HEK293 (cell line): ENCODE data around the gene LDLRAP1.

Source experiments
- CTCF ChIA-PET: fragments of 350-600 bp; formaldehyde crosslinking; extraction: SDS; loops from one replicate; lab custom pipeline; 2021; ENCODE audit warnings: antibody characterized with exemption; lab: Yijun Ruan, JAX
- POLR2A ChIA-PET: fragments of 300-600 bp; formaldehyde crosslinking; extraction: SDS; loops from one replicate; lab custom pipeline; 2020; ENCODE audit warnings: antibody characterized with exemption, inconsistent platforms; lab: Yijun Ruan, JAX
- H3K27ac ChIP-seq: fragments of 200-500 bp; sonication (Bioruptor generic); 2 replicates; pipeline ENCODE4 v1.5.1; 2014; ENCODE audit warnings: low read depth, low read length, control low read depth, inconsistent platforms; ENCODE audit errors: extremely low read depth
- H3K36me3 ChIP-seq, 2 experiments: fragments of 200-500 bp in 1 of 2; sonication (Bioruptor generic) in 1 of 2; 1 replicate in 1 of 2; 2 replicates in 1 of 2; pipeline ENCODE4 v1.5.1; 2014 to 2017; ENCODE audit warnings: inconsistent platforms in 2 of 2, low read length in 2 of 2; ENCODE audit not compliant: control insufficient read depth in 2 of 2, insufficient read depth in 1 of 2
- H3K4me1 ChIP-seq: fragments of 200-500 bp; sonication (Bioruptor generic); 2 replicates; pipeline ENCODE4 v1.5.1; 2014; ENCODE audit warnings: mild to moderate bottlenecking, low read length, inconsistent platforms; ENCODE audit not compliant: control insufficient read depth, insufficient read depth
- H3K4me3 ChIP-seq: 2 replicates; pipeline ENCODE4 v1.5.1; 2011; ENCODE audit warnings: low read depth, mild to moderate bottlenecking, control low read depth, low read length, moderate library complexity
- H3K9me3 ChIP-seq: fragments of 200-500 bp; sonication (Bioruptor generic); 2 replicates; pipeline ENCODE4 v1.5.1; 2014; ENCODE audit warnings: low read depth, low read length, inconsistent platforms; ENCODE audit not compliant: control insufficient read depth, insufficient read depth
- ATF2 ChIP-seq: fragments of 450-650 bp; formaldehyde crosslinking; IDR thresholded peaks from 2 replicates; pipeline ENCODE4 v1.5.1; 2016; ENCODE audit warnings: missing biosample characterization, missing genetic modification characterization, low read depth
- GFI1B ChIP-seq: fragments of 450-650 bp; formaldehyde crosslinking; IDR thresholded peaks from 2 replicates; pipeline ENCODE4 v1.5.1; 2016; ENCODE audit warnings: missing biosample characterization, missing genetic modification characterization
- KLF1 ChIP-seq: fragments of 450-650 bp; formaldehyde crosslinking; IDR thresholded peaks from 2 replicates; pipeline ENCODE4 v1.5.1; 2016; ENCODE audit warnings: missing biosample characterization, missing genetic modification characterization
- SCRT2 ChIP-seq: fragments of 450-650 bp; formaldehyde crosslinking; IDR thresholded peaks from 2 replicates; pipeline ENCODE4 v1.5.1; 2016; ENCODE audit warnings: missing biosample characterization, missing genetic modification characterization
- TCF7L2 ChIP-seq: IDR thresholded peaks from 2 replicates; pipeline ENCODE4 v1.6.1; 2011; ENCODE audit warnings: low read depth, mild to moderate bottlenecking, inconsistent platforms, low read length, moderate library complexity, borderline replicate concordance
- ZNF157 ChIP-seq: fragments of 450-650 bp; formaldehyde crosslinking; IDR thresholded peaks from 2 replicates; pipeline ENCODE4 v1.5.1; 2016; ENCODE audit warnings: missing biosample characterization, missing genetic modification characterization
- ZNF221 ChIP-seq: fragments of 450-650 bp; formaldehyde crosslinking; IDR thresholded peaks from 2 replicates; pipeline ENCODE4 v1.5.1; 2017; ENCODE audit warnings: missing biosample characterization, missing genetic modification characterization, borderline replicate concordance
- ZNF366 ChIP-seq: fragments of 450-650 bp; formaldehyde crosslinking; conservative IDR thresholded peaks from 2 replicates; pipeline ENCODE4 v1.5.1; 2016; ENCODE audit warnings: missing biosample characterization, missing genetic modification characterization
- ZNF501 ChIP-seq: fragments of 450-650 bp; formaldehyde crosslinking; IDR thresholded peaks from 2 replicates; pipeline ENCODE4 v1.5.1; 2016; ENCODE audit warnings: missing biosample characterization, missing genetic modification characterization
- ZNF513 ChIP-seq: fragments of 450-650 bp; IDR thresholded peaks from 2 replicates; pipeline ENCODE4 v1.5.1; 2018; ENCODE audit warnings: missing biosample characterization, missing genetic modification characterization
- ZNF521 ChIP-seq: fragments of 450-650 bp; formaldehyde crosslinking; IDR thresholded peaks from 2 replicates; pipeline ENCODE4 v1.5.1; 2017; ENCODE audit warnings: missing biosample characterization, mild to moderate bottlenecking, missing genetic modification characterization
- ZNF610 ChIP-seq: fragments of 450-650 bp; formaldehyde crosslinking; IDR thresholded peaks from 2 replicates; pipeline ENCODE4 v1.5.1; 2016; ENCODE audit warnings: missing biosample characterization, missing genetic modification characterization, borderline replicate concordance
- ZNF623 ChIP-seq: fragments of 450-650 bp; formaldehyde crosslinking; IDR thresholded peaks from 2 replicates; pipeline ENCODE4 v1.5.1; 2016; ENCODE audit warnings: missing biosample characterization, missing genetic modification characterization
- TF ChIP-seq, protein P1 (sequence below): fragments of 450-650 bp; formaldehyde crosslinking; IDR thresholded peaks from 2 replicates; pipeline ENCODE4 v1.5.1; 2016; ENCODE audit warnings: missing biosample characterization, missing genetic modification characterization
- TF ChIP-seq, protein P2 (sequence below): fragments of 450-650 bp; formaldehyde crosslinking; IDR thresholded peaks from 2 replicates; pipeline ENCODE4 v1.5.1; 2017; ENCODE audit warnings: missing biosample characterization, missing genetic modification characterization
- TF ChIP-seq, protein P3 (sequence below): fragments of 450-650 bp; formaldehyde crosslinking; IDR thresholded peaks from 2 replicates; pipeline ENCODE4 v1.5.1; 2016; ENCODE audit warnings: missing biosample characterization, missing genetic modification characterization
- TF ChIP-seq, protein P4 (sequence below): fragments of 450-650 bp; formaldehyde crosslinking; IDR thresholded peaks from 2 replicates; pipeline ENCODE4 v1.5.1; 2016; ENCODE audit warnings: missing biosample characterization, missing genetic modification characterization

LDLRAP1 gene

DNA sequence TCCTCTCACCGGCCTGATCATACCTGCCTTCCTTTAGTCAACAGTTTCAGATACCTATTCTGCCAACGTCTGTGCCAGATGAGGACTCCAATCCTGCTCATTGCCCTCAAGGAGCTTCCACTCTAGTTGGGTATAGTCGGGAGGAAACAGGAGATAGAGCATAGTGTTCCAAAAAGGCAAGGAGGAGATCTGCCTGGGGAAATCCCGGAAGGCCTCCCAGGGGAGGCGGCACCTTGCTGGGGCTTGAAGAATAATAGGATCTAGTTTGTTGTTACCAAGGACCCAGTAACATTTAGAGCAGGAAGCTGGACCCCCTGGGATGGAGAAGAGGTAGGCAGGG is 12.3 kb downstream of the LDLRAP1 start (continued):
- TF ChIP-seq ATF2 (tag by site-specific recombination) = no peak
- TF ChIP-seq, all 188 proteins: peak for 0

GRCh38 chr1:25556132-25556670 is 12.8 kb downstream of the LDLRAP1 start:
- POLR2A ChIA-PET = no interaction called here

DNA sequence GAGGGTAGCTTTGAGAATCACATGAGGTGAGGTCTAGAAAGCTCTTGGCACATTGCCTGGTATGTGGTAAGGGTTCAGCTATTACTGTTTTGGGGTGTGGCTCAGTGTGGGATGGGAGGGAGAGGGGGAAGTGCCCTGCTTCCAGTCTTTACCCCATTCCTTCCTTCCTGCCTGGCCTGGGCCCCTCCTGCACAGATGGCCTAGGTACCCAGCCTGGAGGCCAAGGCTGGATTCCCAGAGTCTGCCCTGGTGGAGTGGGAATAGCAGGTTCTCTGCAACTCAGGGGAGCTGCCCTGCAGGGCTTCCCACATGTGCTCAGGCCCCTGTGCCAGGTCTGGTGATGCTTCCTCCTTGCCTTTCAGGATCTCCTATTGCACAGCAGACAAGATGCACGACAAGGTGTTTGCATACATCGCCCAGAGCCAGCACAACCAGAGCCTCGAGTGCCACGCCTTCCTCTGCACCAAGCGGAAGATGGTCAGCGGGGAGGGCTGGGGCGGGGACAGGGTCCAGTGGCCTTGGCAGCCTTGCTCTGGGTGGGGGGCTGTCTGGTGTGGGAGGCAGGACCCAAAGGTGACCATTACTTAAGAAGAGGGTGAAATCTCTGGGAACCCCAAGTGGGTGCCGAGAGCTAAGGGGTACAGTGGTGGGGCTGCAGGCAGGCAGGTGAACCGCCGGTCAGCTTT is 13.5 kb downstream of the LDLRAP1 start:
- TF ChIP-seq, protein P1, sequence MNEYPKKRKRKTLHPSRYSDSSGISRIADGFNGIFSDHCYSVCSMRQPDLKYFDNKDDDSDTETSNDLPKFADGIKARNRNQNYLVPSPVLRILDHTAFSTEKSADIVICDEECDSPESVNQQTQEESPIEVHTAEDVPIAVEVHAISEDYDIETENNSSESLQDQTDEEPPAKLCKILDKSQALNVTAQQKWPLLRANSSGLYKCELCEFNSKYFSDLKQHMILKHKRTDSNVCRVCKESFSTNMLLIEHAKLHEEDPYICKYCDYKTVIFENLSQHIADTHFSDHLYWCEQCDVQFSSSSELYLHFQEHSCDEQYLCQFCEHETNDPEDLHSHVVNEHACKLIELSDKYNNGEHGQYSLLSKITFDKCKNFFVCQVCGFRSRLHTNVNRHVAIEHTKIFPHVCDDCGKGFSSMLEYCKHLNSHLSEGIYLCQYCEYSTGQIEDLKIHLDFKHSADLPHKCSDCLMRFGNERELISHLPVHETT = no peak
- peak; percentile 58; the same call in 1 of the 2 replicates for TF ChIP-seq KLF1 (tag by site-specific recombination)
- 0 out of 2 replicates have a peak, but pooled peaks have one; percentile 32 for TF ChIP-seq ZNF366 (tag by site-specific recombination)
- TF ChIP-seq, protein P2, sequence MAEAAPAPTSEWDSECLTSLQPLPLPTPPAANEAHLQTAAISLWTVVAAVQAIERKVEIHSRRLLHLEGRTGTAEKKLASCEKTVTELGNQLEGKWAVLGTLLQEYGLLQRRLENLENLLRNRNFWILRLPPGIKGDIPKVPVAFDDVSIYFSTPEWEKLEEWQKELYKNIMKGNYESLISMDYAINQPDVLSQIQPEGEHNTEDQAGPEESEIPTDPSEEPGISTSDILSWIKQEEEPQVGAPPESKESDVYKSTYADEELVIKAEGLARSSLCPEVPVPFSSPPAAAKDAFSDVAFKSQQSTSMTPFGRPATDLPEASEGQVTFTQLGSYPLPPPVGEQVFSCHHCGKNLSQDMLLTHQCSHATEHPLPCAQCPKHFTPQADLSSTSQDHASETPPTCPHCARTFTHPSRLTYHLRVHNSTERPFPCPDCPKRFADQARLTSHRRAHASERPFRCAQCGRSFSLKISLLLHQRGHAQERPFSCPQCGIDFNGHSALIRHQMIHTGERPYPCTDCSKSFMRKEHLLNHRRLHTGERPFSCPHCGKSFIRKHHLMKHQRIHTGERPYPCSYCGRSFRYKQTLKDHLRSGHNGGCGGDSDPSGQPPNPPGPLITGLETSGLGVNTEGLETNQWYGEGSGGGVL (tag by site-specific recombination) = peak; percentile 79
- H3K9me3 ChIP-seq = no peaks in the 10 kb centered on the region
- H3K36me3 ChIP-seq = peaks cover 0 to 70% of the 10 kb centered on the region in 2 experiments; a peak in 1 of 3 replicates
- no peak overlapping the region for H3K27ac ChIP-seq
- POLR2A ChIA-PET = no interaction called here
- CTCF ChIA-PET = interaction anchor here (0.7 kb wide), 1 partner anchor 441 kb away, joined by 3 read pairs; the partner anchor contains the start of gene PAFAH2
- no peak overlapping the region for H3K4me3 ChIP-seq
- H3K4me1 ChIP-seq = no peaks in the 10 kb centered on the region

More at GRCh38 chr1:25556132-25556670, 12.8 kb downstream of the LDLRAP1 start:
- CTCF ChIA-PET = interaction anchor here (0.7 kb wide), 2 partner anchors 16 to 442 kb away, joined by 3 read pairs; partner anchors contain the start of gene PAFAH2
- H3K36me3 ChIP-seq = peaks cover 0 to 65% of the 10 kb centered on the region in 2 experiments; a peak in 1 of 3 replicates
- H3K4me3 ChIP-seq = no peak overlapping the region
- TF ChIP-seq ZNF610 (tag by site-specific recombination) = no peak
- TF ChIP-seq ZNF513 (tag by site-specific recombination) = no peak
- TF ChIP-seq ZNF623 = no peak
- no peak for TF ChIP-seq GFI1B (tag by site-specific recombination)
- TF ChIP-seq ZNF157 (tag by site-specific recombination) = no peak
- no peak for TF ChIP-seq ZNF501 (tag by site-specific recombination)
- TF ChIP-seq ZNF521 (tag by site-specific recombination) = no peak
- no peak for TF ChIP-seq SCRT2 (tag by site-specific recombination)
- no peak for TF ChIP-seq ZNF221 (tag by site-specific recombination)
- no peak for TF ChIP-seq TCF7L2
- TF ChIP-seq, protein P3, sequence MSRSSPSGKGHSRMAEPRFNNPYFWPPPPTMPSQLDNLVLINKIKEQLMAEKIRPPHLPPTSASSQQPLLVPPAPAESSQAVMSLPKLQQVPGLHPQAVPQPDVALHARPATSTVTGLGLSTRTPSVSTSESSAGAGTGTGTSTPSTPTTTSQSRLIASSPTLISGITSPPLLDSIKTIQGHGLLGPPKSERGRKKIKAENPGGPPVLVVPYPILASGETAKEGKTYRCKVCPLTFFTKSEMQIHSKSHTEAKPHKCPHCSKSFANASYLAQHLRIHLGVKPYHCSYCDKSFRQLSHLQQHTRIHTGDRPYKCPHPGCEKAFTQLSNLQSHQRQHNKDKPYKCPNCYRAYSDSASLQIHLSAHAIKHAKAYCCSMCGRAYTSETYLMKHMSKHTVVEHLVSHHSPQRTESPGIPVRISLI (tag by site-specific recombination) = no peak
- TF ChIP-seq, protein P4, sequence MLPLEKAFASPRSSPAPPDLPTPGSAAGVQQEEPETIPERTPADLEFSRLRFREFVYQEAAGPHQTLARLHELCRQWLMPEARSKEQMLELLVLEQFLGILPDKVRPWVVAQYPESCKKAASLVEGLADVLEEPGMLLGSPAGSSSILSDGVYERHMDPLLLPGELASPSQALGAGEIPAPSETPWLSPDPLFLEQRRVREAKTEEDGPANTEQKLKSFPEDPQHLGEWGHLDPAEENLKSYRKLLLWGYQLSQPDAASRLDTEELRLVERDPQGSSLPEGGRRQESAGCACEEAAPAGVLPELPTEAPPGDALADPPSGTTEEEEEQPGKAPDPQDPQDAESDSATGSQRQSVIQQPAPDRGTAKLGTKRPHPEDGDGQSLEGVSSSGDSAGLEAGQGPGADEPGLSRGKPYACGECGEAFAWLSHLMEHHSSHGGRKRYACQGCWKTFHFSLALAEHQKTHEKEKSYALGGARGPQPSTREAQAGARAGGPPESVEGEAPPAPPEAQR = no peak
- no peaks in the 10 kb centered on the region for H3K4me1 ChIP-seq
- H3K27ac ChIP-seq = no peak overlapping the region
- H3K9me3 ChIP-seq = no peaks in the 10 kb centered on the region
